ENCODE data around the gene CCN6. TPM values are rescaled to one million over a fixed set of nuclear protein-coding genes. Genes with fewer than 3 reads are reported as not detected.

CCN6 gene
- total and polyA plus RNA-seq, 3 donors from 2014 or later = 0.99 to 6.8 (median 3.5) TPM

- Histone ChIP-seq H3K27ac (no peak overlapping the region), H3K36me3 (ENCODE audit: low read depth, missing control alignments) (no peaks in the 10 kb centered on the region), H3K4me3 (no peak overlapping the region), H3K27me3 (no peaks in the 10 kb centered on the region), H3K9me3 (no peaks in the 10 kb centered on the region), H3K4me1 (peaks cover 14% of the 10 kb centered on the region)
- WGBS, 2 donors = 74 to 88% methylated on average over 3 of the region's 3 CpGs
- intact Hi-C loops (cut with DNase I; ENCODE audit: low total_unique reads) = no loop called here
- no peak for DNase-seq
- TF ChIP-seq POLR2A (IDR thresholded peaks at IDR 0.05) (no peak), CTCF (IDR thresholded peaks at IDR 0.05) (no peak)
Measured at GRCh38 chr6:112027942-112028674, 25.8 kb upstream of the CCN6 start.

GRCh38 chr6:112029045-112029822 lies 24.7 kb upstream of the CCN6 start:
- TF ChIP-seq CTCF (IDR thresholded peaks at IDR 0.05) (peak; percentile 30 to 69 (median 56)), POLR2A (IDR thresholded peaks at IDR 0.05) (no peak)
- Histone ChIP-seq H3K27ac (no peak overlapping the region), H3K4me1 (peaks cover 14% of the 10 kb centered on the region), H3K27me3 (no peaks in the 10 kb centered on the region), H3K4me3 (no peak overlapping the region), H3K36me3 (ENCODE audit: low read depth, missing control alignments) (no peaks in the 10 kb centered on the region), H3K9me3 (no peaks in the 10 kb centered on the region)
- 55 to 59% methylated on average over 15 of the region's 15 CpGs for WGBS, 2 donors
- peak; percentile 90 for DNase-seq
- intact Hi-C loops (cut with DNase I; ENCODE audit: low total_unique reads) = no loop called here

GRCh38 chr6:112030206-112030960 lies 23.5 kb upstream of the CCN6 start:
- 82 to 83% methylated on average over 7 of the region's 7 CpGs for WGBS, 2 donors
- H3K36me3 ChIP-seq (ENCODE audit: low read depth, missing control alignments) = no peaks in the 10 kb centered on the region
- intact Hi-C loops (cut with DNase I; ENCODE audit: low total_unique reads) = no loop called here
- H3K27me3 ChIP-seq = no peaks in the 10 kb centered on the region
- TF ChIP-seq CTCF (IDR thresholded peaks at IDR 0.05) (no peak), POLR2A (IDR thresholded peaks at IDR 0.05) (no peak)
- H3K9me3 ChIP-seq = no peaks in the 10 kb centered on the region
- no peak overlapping the region for H3K4me3 ChIP-seq
- no peak for DNase-seq
- H3K4me1 ChIP-seq = peaks cover 14% of the 10 kb centered on the region
- peak overlapping the region in 1 of 2 donors; percentile 3 for H3K27ac ChIP-seq

GRCh38 chr6:112030961-112031660 lies 22.8 kb upstream of the CCN6 start:
- no peaks in the 10 kb centered on the region for H3K27me3 ChIP-seq
- no peaks in the 10 kb centered on the region for H3K9me3 ChIP-seq
- peak overlapping the region in 1 of 2 donors; percentile 3 for H3K27ac ChIP-seq
- no peak overlapping the region for H3K4me3 ChIP-seq
- 16 to 51% methylated on average over 3 of the region's 3 CpGs for WGBS, 2 donors
- no peaks in the 10 kb centered on the region for H3K36me3 ChIP-seq (ENCODE audit: low read depth, missing control alignments)
- TF ChIP-seq POLR2A (IDR thresholded peaks at IDR 0.05) (no peak), CTCF (IDR thresholded peaks at IDR 0.05) (no peak)
- peak; percentile 44 for DNase-seq
- H3K4me1 ChIP-seq = peaks cover 14% of the 10 kb centered on the region
- intact Hi-C loops (cut with DNase I; ENCODE audit: low total_unique reads) = no loop called here
